Measurements from ENCODE around the gene TMUB1.

The TMUB1 gene

DNA sequence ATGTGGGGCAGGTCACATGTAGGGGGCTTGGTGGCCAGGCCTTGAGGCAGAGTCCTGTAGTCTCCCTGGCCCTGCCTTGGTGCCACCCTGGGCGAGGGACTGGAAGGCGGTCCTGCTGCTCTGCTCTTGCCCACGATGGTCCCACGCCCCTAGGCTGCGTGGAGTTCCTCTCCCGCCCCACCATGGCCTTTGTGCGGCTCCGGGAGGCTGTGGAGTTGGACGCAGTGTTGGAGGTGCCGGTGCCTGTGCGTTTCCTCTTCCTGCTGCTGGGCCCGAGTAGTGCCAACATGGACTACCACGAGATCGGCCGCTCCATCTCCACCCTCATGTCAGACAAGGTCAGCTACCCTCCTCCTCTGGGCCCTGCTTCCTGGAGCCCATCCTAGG, 12.7 kb downstream of the TMUB1 start:
- peaks cover 88% of the 10 kb centered on the region for H3K36me3 ChIP-seq (ENCODE audit: insufficient read depth, low read length)
- no peak overlapping the region for H3K4me2 ChIP-seq (ENCODE audit: low read length)
- no peaks in the 10 kb centered on the region for H3K79me2 ChIP-seq (ENCODE audit: insufficient read depth, low read length)
- no peaks in the 10 kb centered on the region for H3F3A ChIP-seq (ENCODE audit: insufficient read depth, low read length)
- TF ChIP-seq, protein P1, sequence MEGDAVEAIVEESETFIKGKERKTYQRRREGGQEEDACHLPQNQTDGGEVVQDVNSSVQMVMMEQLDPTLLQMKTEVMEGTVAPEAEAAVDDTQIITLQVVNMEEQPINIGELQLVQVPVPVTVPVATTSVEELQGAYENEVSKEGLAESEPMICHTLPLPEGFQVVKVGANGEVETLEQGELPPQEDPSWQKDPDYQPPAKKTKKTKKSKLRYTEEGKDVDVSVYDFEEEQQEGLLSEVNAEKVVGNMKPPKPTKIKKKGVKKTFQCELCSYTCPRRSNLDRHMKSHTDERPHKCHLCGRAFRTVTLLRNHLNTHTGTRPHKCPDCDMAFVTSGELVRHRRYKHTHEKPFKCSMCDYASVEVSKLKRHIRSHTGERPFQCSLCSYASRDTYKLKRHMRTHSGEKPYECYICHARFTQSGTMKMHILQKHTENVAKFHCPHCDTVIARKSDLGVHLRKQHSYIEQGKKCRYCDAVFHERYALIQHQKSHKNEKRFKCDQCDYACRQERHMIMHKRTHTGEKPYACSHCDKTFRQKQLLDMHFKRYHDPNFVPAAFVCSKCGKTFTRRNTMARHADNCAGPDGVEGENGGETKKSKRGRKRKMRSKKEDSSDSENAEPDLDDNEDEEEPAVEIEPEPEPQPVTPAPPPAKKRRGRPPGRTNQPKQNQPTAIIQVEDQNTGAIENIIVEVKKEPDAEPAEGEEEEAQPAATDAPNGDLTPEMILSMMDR (IDR thresholded peaks at IDR 0.05; ENCODE audit: low read length): no peak
- no peak for TF ChIP-seq EZH2 (IDR thresholded peaks at IDR 0.05; ENCODE audit: borderline replicate concordance, low read length)
- H3K9me3 ChIP-seq (ENCODE audit: low read length): no peaks in the 10 kb centered on the region
- H3K4me1 ChIP-seq (ENCODE audit: insufficient read depth, low read length, severe bottlenecking): no peaks in the 10 kb centered on the region
- no peak overlapping the region for H2AFZ ChIP-seq (ENCODE audit: low read length)
- no peaks in the 10 kb centered on the region for H4K20me1 ChIP-seq (ENCODE audit: insufficient read depth, low read length)
- H3K9ac ChIP-seq (ENCODE audit: low read length): no peak overlapping the region
- H3K27me3 ChIP-seq (ENCODE audit: insufficient read depth, low read length): no peaks in the 10 kb centered on the region
- H3K4me3 ChIP-seq (ENCODE audit: low read depth, low read length, poor library complexity, severe bottlenecking): no peak overlapping the region
- no peak overlapping the region for H3K27ac ChIP-seq (ENCODE audit: low read depth, low read length, poor library complexity, severe bottlenecking)
- H3K9me2 ChIP-seq (ENCODE audit: low read depth, low read length): no peaks in the 10 kb centered on the region

DNA sequence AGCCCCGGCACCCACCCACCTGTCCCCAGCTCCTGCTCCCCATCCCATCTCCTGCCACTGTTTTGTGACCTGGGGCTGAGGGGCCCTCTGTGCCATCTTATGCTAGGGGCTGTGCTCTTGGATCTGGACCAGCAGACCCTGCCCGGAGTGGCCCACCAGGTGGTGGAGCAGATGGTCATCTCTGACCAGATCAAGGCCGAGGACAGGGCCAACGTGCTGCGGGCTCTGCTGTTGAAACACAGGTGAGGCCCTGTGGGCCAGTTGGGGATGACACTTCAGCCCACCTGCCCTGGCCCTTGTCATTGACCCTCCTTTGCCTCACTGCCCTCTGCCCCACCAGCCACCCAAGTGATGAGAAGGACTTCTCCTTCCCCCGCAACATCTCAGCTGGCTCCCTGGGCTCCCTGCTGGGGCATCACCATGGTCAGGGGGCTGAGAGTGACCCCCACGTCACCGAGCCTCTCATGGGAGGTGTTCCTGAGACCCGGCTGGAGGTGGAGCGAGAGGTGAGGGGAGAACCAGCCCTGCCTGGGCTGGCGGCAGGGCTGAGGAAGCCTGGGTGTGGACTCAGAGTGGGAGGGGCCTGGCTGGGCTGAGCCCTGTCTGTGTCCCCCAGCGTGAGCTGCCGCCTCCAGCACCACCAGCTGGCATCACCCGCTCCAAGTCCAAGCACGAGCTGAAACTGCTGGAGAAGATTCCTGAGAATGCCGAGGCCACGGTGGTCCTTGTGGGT, 13.3 kb downstream of the TMUB1 start:
- Histone ChIP-seq H3K79me2 (ENCODE audit: insufficient read depth, low read length) (no peaks in the 10 kb centered on the region), H3K4me3 (ENCODE audit: low read depth, low read length, poor library complexity, severe bottlenecking) (no peak overlapping the region), H3K4me2 (ENCODE audit: low read length) (no peak overlapping the region), H3F3A (ENCODE audit: insufficient read depth, low read length) (no peaks in the 10 kb centered on the region), H3K9me2 (ENCODE audit: low read depth, low read length) (no peaks in the 10 kb centered on the region), H2AFZ (ENCODE audit: low read length) (no peak overlapping the region), H3K4me1 (ENCODE audit: insufficient read depth, low read length, severe bottlenecking) (no peaks in the 10 kb centered on the region), H3K27ac (ENCODE audit: low read depth, low read length, poor library complexity, severe bottlenecking) (no peak overlapping the region), H4K20me1 (ENCODE audit: insufficient read depth, low read length) (no peaks in the 10 kb centered on the region), H3K36me3 (ENCODE audit: insufficient read depth, low read length) (peaks cover 88% of the 10 kb centered on the region), H3K27me3 (ENCODE audit: insufficient read depth, low read length) (no peaks in the 10 kb centered on the region), H3K9me3 (ENCODE audit: low read length) (no peaks in the 10 kb centered on the region), H3K9ac (ENCODE audit: low read length) (no peak overlapping the region)
- TF ChIP-seq, protein P1 (IDR thresholded peaks at IDR 0.05; ENCODE audit: low read length): no peak
- TF ChIP-seq EZH2 (IDR thresholded peaks at IDR 0.05; ENCODE audit: borderline replicate concordance, low read length): no peak

DNA sequence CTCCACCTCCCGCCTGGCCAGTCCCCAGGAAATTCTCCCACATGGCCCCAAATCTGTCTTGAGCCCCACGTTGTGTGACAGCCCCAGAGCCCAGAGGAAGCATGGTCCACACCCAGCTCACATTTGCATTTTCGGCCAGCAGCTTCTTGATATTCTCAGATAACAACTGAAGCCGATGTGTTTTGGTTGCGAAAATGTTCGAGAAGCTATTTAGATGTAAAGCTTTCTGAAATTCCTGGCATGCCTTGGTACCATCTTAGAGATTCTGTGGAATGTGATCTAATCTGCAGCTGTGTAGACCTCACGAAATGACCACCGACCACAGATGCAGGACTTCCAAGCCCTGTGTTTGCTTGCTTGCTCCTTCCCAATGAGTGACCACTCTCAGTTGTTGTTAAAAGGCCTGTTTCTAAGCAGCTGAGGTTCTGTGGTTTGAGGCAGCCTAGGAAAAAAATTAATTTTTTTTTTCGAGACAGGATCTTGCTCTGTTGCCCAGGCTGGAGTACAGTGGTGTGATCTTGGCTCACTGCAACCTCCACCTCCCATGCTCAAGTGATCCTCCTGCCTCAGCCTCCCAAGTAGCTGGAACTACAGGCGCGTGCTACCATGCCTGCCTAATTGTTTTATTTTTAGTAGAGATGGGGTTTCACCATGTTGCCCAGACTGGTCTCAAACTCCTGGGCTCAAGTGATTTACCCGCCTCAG, 15.1 kb downstream of the TMUB1 start:
- Histone ChIP-seq H3K9ac (ENCODE audit: low read length) (no peak overlapping the region), H3K4me1 (ENCODE audit: insufficient read depth, low read length, severe bottlenecking) (no peaks in the 10 kb centered on the region), H2AFZ (ENCODE audit: low read length) (no peak overlapping the region), H3K27me3 (ENCODE audit: insufficient read depth, low read length) (no peaks in the 10 kb centered on the region), H3K27ac (ENCODE audit: low read depth, low read length, poor library complexity, severe bottlenecking) (no peak overlapping the region), H3K9me2 (ENCODE audit: low read depth, low read length) (no peaks in the 10 kb centered on the region), H3K4me3 (ENCODE audit: low read depth, low read length, poor library complexity, severe bottlenecking) (no peak overlapping the region), H3F3A (ENCODE audit: insufficient read depth, low read length) (no peaks in the 10 kb centered on the region), H3K79me2 (ENCODE audit: insufficient read depth, low read length) (no peaks in the 10 kb centered on the region), H3K9me3 (ENCODE audit: low read length) (no peaks in the 10 kb centered on the region), H4K20me1 (ENCODE audit: insufficient read depth, low read length) (no peaks in the 10 kb centered on the region), H3K4me2 (ENCODE audit: low read length) (no peak overlapping the region), H3K36me3 (ENCODE audit: insufficient read depth, low read length) (peaks cover 80% of the 10 kb centered on the region)
- TF ChIP-seq EZH2 (IDR thresholded peaks at IDR 0.05; ENCODE audit: borderline replicate concordance, low read length): no peak
- TF ChIP-seq, protein P1 (IDR thresholded peaks at IDR 0.05; ENCODE audit: low read length): no peak
